SK-N-SH treated with all-trans-retinoic acid at 6 μM for 48 hours (cell line): ENCODE data around the gene PKM.

Experiments used
- ATAC-seq: fragments of 200-7000 bp; cut with Tn5 transposase; 3 replicates; pipeline ENCODE4 v1.9.1; 2020; ENCODE audit warnings: mild to moderate bottlenecking, moderate library complexity
- ARNTL ChIP-seq: fragments of 450-650 bp; formaldehyde crosslinking; IDR thresholded peaks from 2 replicates; pipeline ENCODE4 v1.5.0; 2020; ENCODE audit warnings: low read depth, mild to moderate bottlenecking, moderate library complexity, borderline replicate concordance
- CSDC2 ChIP-seq: fragments of 250-450 bp; sonication (Bioruptor Pico); IDR thresholded peaks from 2 replicates; pipeline ENCODE4 v1.5.0; 2020; ENCODE audit warnings: mild to moderate bottlenecking, moderate library complexity
- ESRRG ChIP-seq: fragments of 250-450 bp; sonication (Bioruptor Pico); IDR thresholded peaks from 2 replicates; pipeline ENCODE4 v1.6.1; 2021; ENCODE audit warnings: mild to moderate bottlenecking
- OSR1 ChIP-seq: fragments of 250-450 bp; sonication (Bioruptor Pico); IDR thresholded peaks from 2 replicates; pipeline ENCODE4 v1.8.0; 2022; ENCODE audit warnings: moderate library complexity, mild to moderate bottlenecking, inconsistent platforms
- PPARA ChIP-seq: fragments of 250-450 bp; sonication (Bioruptor Pico); IDR thresholded peaks from 2 replicates; pipeline ENCODE4 v1.5.0; 2020; ENCODE audit warnings: mild to moderate bottlenecking, borderline replicate concordance
- RARB ChIP-seq: fragments of 250-450 bp; sonication (Bioruptor Pico); IDR thresholded peaks from 2 replicates; pipeline ENCODE4 v1.8.0; 2021; ENCODE audit warnings: mild to moderate bottlenecking, moderate library complexity
- TCF4 ChIP-seq: fragments of 250-450 bp; sonication (Bioruptor Pico); IDR thresholded peaks from 2 replicates; pipeline ENCODE4 v1.8.0; 2021; ENCODE audit warnings: mild to moderate bottlenecking, moderate library complexity, borderline replicate concordance
- TOX ChIP-seq: fragments of 250-450 bp; sonication (Bioruptor Pico); IDR thresholded peaks from 2 replicates; pipeline ENCODE4 v1.8.0; 2021; ENCODE audit warnings: mild to moderate bottlenecking, moderate library complexity, borderline replicate concordance
- ZC3H10 ChIP-seq: fragments of 250-450 bp; sonication (Bioruptor Pico); IDR thresholded peaks from 2 replicates; pipeline ENCODE4 v1.5.1; 2021; ENCODE audit warnings: mild to moderate bottlenecking, moderate library complexity
- ZFP3 ChIP-seq: fragments of 250-450 bp; sonication (Bioruptor Pico); IDR thresholded peaks from 2 replicates; pipeline ENCODE4 v1.5.0; 2020; ENCODE audit warnings: mild to moderate bottlenecking, moderate library complexity
- ZNF565 ChIP-seq: fragments of 450-650 bp; formaldehyde crosslinking; conservative IDR thresholded peaks from 2 replicates; pipeline ENCODE4 v1.5.0; 2020; ENCODE audit warnings: low read depth, mild to moderate bottlenecking, moderate library complexity
- ZNF8 ChIP-seq: fragments of 450-650 bp; formaldehyde crosslinking; IDR thresholded peaks from 2 replicates; pipeline ENCODE4 v1.5.0; 2020; ENCODE audit warnings: mild to moderate bottlenecking, moderate library complexity
- TF ChIP-seq, protein P1 (sequence below): fragments of 250-450 bp; sonication (Bioruptor Pico); IDR thresholded peaks from 2 replicates; pipeline ENCODE4 v1.8.0; 2020; ENCODE audit warnings: mild to moderate bottlenecking, moderate library complexity, borderline replicate concordance
- TF ChIP-seq, protein P2 (sequence below): fragments of 250-450 bp; sonication (Bioruptor Pico); IDR thresholded peaks from 2 replicates; pipeline ENCODE4 v1.8.0; 2021; ENCODE audit warnings: low read depth, mild to moderate bottlenecking, moderate library complexity, borderline replicate concordance
- TF ChIP-seq, protein P3 (sequence below): fragments of 250-450 bp; sonication (Bioruptor Pico); IDR thresholded peaks from 2 replicates; pipeline ENCODE4 v1.5.0; 2020; ENCODE audit warnings: mild to moderate bottlenecking, moderate library complexity

The PKM gene

DNA sequence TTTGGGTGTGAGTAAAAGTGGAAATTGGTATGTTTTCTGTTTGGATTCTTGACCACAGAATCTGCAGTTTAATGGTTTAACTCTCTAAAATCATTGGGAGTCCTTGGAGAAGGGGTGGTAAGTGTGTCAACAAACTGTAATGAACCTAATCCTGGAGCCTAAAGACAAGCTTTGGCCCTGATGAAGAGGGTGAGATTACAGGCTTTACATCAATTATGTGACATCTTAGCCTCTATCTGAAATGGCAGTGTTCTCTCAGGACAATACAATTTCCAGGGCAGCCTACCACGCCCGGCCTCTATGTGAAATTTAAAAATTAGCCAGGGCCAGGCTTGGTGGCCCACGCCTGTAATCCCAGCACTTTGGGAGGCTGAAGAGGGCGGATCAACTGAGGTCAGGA, 4.3 kb upstream of the PKM start (continued):
- TF ChIP-seq, protein P1, sequence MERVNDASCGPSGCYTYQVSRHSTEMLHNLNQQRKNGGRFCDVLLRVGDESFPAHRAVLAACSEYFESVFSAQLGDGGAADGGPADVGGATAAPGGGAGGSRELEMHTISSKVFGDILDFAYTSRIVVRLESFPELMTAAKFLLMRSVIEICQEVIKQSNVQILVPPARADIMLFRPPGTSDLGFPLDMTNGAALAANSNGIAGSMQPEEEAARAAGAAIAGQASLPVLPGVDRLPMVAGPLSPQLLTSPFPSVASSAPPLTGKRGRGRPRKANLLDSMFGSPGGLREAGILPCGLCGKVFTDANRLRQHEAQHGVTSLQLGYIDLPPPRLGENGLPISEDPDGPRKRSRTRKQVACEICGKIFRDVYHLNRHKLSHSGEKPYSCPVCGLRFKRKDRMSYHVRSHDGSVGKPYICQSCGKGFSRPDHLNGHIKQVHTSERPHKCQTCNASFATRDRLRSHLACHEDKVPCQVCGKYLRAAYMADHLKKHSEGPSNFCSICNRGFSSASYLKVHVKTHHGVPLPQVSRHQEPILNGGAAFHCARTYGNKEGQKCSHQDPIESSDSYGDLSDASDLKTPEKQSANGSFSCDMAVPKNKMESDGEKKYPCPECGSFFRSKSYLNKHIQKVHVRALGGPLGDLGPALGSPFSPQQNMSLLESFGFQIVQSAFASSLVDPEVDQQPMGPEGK (CRISPR knock-in tag): no peak
- TF ChIP-seq, all 23 proteins: peak for 0

DNA sequence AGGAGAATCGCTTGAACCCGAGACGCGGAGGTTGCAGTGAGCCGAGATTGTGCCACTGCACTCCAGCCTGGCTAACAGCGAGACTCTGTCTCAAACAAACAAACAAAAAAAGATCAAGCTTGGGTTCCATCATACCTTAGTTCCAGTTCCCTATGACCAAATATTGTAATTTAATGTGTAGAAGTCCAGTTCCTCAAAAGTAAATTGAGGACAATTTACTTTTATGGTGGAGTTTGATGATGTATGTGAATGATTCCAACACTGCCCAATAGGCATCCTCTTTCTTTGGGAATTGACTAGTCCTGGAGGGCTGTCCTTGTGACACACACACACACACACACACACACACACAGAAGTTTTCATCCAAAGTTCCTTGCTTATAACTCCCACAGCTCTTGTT, 2.8 kb upstream of the PKM start:
- no peak for TF ChIP-seq ZC3H10 (CRISPR knock-in tag)
- TF ChIP-seq, protein P2, sequence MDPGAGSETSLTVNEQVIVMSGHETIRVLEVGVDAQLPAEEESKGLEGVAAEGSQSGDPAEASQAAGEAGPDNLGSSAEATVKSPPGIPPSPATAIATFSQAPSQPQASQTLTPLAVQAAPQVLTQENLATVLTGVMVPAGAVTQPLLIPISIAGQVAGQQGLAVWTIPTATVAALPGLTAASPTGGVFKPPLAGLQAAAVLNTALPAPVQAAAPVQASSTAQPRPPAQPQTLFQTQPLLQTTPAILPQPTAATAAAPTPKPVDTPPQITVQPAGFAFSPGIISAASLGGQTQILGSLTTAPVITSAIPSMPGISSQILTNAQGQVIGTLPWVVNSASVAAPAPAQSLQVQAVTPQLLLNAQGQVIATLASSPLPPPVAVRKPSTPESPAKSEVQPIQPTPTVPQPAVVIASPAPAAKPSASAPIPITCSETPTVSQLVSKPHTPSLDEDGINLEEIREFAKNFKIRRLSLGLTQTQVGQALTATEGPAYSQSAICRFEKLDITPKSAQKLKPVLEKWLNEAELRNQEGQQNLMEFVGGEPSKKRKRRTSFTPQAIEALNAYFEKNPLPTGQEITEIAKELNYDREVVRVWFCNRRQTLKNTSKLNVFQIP: no peak
- TF ChIP-seq TOX (CRISPR knock-in tag): no peak
- TF ChIP-seq, protein P3, sequence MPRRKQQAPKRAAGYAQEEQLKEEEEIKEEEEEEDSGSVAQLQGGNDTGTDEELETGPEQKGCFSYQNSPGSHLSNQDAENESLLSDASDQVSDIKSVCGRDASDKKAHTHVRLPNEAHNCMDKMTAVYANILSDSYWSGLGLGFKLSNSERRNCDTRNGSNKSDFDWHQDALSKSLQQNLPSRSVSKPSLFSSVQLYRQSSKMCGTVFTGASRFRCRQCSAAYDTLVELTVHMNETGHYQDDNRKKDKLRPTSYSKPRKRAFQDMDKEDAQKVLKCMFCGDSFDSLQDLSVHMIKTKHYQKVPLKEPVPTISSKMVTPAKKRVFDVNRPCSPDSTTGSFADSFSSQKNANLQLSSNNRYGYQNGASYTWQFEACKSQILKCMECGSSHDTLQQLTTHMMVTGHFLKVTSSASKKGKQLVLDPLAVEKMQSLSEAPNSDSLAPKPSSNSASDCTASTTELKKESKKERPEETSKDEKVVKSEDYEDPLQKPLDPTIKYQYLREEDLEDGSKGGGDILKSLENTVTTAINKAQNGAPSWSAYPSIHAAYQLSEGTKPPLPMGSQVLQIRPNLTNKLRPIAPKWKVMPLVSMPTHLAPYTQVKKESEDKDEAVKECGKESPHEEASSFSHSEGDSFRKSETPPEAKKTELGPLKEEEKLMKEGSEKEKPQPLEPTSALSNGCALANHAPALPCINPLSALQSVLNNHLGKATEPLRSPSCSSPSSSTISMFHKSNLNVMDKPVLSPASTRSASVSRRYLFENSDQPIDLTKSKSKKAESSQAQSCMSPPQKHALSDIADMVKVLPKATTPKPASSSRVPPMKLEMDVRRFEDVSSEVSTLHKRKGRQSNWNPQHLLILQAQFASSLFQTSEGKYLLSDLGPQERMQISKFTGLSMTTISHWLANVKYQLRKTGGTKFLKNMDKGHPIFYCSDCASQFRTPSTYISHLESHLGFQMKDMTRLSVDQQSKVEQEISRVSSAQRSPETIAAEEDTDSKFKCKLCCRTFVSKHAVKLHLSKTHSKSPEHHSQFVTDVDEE (CRISPR knock-in tag): no peak
- TF ChIP-seq ARNTL (CRISPR knock-in tag): no peak
- no peak for TF ChIP-seq ESRRG (CRISPR knock-in tag)
- TF ChIP-seq PPARA (CRISPR knock-in tag): no peak
- TF ChIP-seq CSDC2 (CRISPR knock-in tag): no peak
- TF ChIP-seq ZNF565: no peak
- TF ChIP-seq, protein P1 (CRISPR knock-in tag): no peak
- ATAC-seq: no peak

DNA sequence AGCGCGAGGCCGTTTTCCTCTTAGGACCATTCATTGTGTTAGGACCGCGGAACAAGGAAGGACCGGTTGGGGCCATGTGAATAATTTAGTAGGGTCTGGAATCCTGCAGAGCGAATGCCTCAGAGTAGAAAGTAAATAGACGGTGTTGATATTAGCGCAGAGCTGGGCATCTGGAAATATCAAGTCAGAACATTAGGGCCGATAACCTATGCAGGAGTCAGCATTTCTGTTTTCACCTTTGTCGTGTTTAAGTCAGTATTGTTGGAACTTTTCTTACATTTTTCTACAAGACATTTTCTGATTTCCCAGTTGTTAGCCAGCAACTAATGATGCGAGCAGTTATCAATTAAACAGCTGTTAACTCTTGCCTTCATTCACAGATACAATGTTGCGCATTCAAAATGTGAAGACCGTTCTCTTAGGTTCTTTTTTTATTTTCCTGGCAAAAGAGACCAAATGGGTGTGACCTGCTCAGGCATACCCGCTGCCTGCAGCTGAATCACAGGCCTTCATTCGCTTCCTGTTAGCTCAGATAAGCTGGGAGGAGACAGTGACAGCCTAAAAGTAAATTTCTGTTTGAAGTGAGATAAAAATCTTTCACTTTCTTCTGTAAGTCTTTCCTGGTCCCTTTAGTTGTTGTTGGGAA, 966 bp upstream of the PKM start:
- ATAC-seq: peak; percentile 35
- TF ChIP-seq OSR1 (CRISPR knock-in tag) (no peak), CSDC2 (CRISPR knock-in tag) (no peak), ZFP3 (CRISPR knock-in tag) (no peak), ESRRG (CRISPR knock-in tag) (no peak), ZNF8 (CRISPR knock-in tag) (no peak), RARB (CRISPR knock-in tag) (no peak), TCF4 (CRISPR knock-in tag) (no peak), TOX (CRISPR knock-in tag) (no peak)
- TF ChIP-seq, protein P2: no peak
- TF ChIP-seq, protein P1 (CRISPR knock-in tag): no peak
